Stimulated activated CD8-positive, alpha-beta memory T cell treated with anti-CD3 and anti-CD28 coated beads, Interleukin-7, amount 100 ng/mL, for 4 hours (primary cell): ENCODE data around the gene QTRT2.

ENCODE experiments used
- DNase-seq, 2 donors: peaks; one replicate each; pipeline ENCODE4 v3.0.0-alpha.2; 2020; ENCODE audit warnings: low read depth in 2 of 2

QTRT2 gene

DNA sequence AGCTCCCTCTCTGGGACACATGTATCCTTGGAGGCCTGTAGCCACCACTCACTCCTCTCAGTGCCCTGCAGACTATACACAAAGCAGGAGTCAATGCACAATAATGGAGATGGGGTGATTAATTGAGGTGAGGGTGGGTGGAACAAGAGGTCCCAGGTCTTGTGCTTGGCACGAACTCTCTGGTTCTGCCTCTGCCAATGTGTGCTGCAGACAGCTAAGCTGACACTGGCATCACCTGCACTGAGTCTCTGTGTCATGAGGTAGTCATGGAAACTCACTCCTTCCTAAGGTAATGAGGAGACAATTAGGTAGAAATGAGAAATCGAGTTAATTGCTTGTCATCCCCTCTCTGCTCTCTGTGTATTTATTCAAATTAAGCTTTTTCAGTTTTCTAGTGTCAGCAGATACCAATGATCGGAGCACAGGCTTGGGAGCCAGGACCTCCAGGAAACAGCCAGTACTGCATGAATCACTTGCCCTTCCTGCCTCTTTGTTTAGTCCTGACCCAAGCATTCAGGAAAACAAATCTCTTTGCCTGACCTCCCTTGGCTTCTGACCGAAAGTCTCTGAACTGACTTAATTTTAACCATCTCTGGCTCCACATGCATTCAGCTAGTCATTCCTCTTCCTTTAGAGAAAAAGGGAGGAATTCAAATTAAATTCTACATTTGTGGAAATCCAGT, 65.6 kb downstream of the QTRT2 start:
- no peak for DNase-seq

DNA sequence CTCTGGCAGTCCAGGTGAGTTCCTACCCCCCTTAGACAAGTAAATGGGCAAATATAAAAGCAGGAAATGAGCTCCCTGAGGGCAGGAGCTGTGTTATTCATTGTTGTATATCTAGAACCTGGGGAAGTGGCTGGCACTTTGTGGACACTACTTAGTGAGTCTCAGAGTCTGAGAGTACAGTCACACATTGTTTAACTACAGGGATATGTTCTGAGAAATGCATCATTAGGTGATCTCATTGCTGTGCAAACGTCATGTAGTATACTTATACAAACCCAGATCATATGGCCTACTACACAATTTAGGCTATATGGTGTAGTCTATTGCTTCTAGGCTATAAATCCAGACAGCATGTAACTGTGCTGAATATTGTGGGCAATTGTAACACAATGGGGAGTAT, 69.9 kb downstream of the QTRT2 start:
- DNase-seq: no peak

DNA sequence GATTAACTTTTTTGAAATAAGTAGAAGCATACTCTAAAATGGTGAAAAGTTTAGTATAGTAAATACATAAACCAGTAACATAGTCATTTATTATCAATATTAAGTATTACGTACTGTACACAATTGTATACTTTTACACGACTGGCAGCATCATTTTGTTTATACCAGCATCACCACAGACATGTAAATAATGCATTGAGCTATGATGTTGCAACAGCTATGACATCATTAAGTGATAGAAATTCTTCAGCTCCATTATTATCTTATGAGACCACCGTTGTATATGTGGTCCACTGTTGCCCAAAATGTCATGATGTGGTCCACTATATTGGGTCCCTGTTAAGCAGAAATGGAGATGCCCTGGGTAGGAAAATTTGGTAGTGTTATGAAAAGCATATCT, 71.0 kb downstream of the QTRT2 start:
- no peak for DNase-seq

DNA sequence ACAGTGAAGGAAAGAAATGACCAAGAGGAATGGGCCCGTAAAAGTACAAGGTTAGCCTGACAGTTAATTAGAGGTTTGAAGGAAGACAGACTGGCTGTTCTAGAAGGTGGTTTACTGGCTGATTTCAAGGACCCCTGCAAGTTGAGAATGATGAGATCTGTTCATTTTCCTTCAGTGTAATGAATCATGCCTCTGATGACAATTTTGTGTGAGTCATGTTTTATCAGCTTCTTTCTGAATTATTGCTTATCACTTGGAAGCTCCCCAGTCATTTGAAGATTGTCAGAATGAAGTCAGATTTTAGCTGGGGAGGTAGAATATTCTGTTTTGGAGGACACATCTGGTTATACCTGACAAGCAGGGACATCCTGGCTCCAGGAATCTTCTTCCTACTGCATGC, 71.7 kb downstream of the QTRT2 start:
- DNase-seq: no peak

DNA sequence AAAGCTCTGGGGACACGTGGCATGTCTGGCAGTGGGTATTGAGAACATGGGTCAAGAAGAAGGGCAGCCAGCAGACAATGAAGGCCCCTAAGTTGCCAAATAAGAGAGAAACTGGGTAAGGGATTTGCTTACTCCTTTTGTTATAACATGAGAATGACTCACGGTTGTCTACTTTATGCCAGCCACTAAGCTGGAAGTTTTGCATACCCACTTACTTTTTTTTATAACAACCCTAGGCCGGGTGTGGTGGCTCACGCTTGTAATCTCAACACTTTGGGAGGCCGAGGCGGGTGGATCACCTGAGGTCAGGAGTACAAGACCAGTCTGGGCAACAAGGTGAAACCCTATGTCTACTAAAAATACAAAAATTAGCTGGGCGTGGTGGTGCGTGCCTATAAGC, 72.3 kb downstream of the QTRT2 start:
- DNase-seq: no peak

DNA sequence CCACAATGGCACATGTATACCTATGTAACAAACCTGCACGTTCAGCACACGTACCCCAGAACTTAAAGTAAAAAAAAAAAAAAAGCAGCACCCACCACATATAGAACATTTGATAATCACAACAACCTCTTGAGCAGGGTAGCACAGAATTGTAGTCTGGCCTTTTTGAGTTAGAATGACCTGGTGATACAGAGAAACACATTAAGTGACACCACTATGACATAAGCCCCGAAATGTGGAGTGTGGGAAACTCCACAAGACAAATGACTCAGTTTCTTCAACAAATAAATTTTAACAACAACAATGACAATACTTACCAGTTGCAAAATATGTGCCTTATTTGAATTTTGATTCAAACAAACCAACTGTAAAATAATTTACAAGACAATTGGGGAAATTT, 76.0 kb downstream of the QTRT2 start:
- DNase-seq: no peak

DNA sequence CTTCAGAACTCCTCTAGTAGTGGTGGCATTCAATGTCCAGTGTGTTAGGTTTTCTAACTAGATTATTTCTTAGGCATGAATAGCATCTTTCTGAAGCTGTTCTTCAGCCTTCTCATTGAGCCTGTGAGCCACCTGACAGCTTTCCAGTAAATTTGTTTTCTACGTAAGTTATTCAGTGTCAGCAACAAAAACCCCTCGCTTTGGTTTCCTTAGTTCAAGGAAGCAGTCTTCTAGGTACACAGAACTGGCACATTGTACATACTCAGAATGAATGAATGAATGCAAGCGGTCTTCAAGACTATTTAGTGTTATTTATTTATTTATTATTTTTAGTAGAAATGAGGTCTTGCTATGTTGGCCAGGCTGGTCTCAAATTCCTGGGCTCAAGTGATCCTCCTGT, 77.4 kb downstream of the QTRT2 start:
- no peak for DNase-seq
